Loucy (cell line): ENCODE measurements around the gene RRAS.

Experiments used
- H2AFZ ChIP-seq: fragments of 200-600 bp; sonication (generic); 2 replicates; pipeline ENCODE4 v1.6.0; 2016; ENCODE audit warnings: antibody characterized with exemption, mild to moderate bottlenecking, low read length, moderate library complexity
- H3F3A ChIP-seq: fragments of 200-600 bp; 2 replicates; pipeline ENCODE4 v1.6.0; 2016; ENCODE audit warnings: antibody characterized with exemption, low read depth, mild to moderate bottlenecking
- H3K27me3 ChIP-seq: fragments of 200-600 bp; sonication (generic); 2 replicates; pipeline ENCODE4 v1.6.1; 2014; ENCODE audit warnings: low read length, mild to moderate bottlenecking; ENCODE audit not compliant: insufficient read depth, poor library complexity, severe bottlenecking
- H3K36me3 ChIP-seq: fragments of 200-600 bp; sonication (generic); 2 replicates; pipeline ENCODE4 v1.6.1; 2016; ENCODE audit warnings: low read length; ENCODE audit not compliant: insufficient read depth
- H3K4me1 ChIP-seq: fragments of 200-600 bp; sonication (generic); 2 replicates; pipeline ENCODE4 v1.5.1; 2014; ENCODE audit warnings: low read length, mild to moderate bottlenecking; ENCODE audit not compliant: insufficient read depth, poor library complexity, severe bottlenecking
- H3K4me2 ChIP-seq: fragments of 200-600 bp; sonication (generic); 2 replicates; pipeline ENCODE4 v1.6.0; 2014; ENCODE audit warnings: antibody characterized with exemption, low read length, low read depth, mild to moderate bottlenecking; ENCODE audit not compliant: poor library complexity, severe bottlenecking
- H3K4me3 ChIP-seq: fragments of 200-600 bp; sonication (generic); 2 replicates; pipeline ENCODE4 v1.5.1; 2014; ENCODE audit warnings: low read length, mild to moderate bottlenecking, mixed read lengths; ENCODE audit not compliant: poor library complexity, severe bottlenecking
- H3K79me2 ChIP-seq: fragments of 200-600 bp; sonication (generic); 2 replicates; pipeline ENCODE4 v1.6.1; 2014; ENCODE audit warnings: low read length; ENCODE audit not compliant: insufficient read depth
- H3K9ac ChIP-seq: fragments of 200-600 bp; sonication (generic); 2 replicates; pipeline ENCODE4 v1.6.0; 2014; ENCODE audit warnings: mild to moderate bottlenecking, low read depth, low read length, moderate library complexity; ENCODE audit not compliant: poor library complexity, severe bottlenecking
- H3K9me2 ChIP-seq: fragments of 200-600 bp; sonication (generic); replicated peaks from 2 replicates; pipeline ENCODE4 v1.6.1; 2016; ENCODE audit warnings: low read depth, low read length, mixed read lengths
- H3K9me3 ChIP-seq: fragments of 200-600 bp; sonication (generic); 2 replicates; pipeline ENCODE4 v1.6.1; 2014; ENCODE audit warnings: mild to moderate bottlenecking, antibody characterized with exemption, low read length, low read depth; ENCODE audit not compliant: insufficient read depth
- H4K20me1 ChIP-seq: fragments of 200-600 bp; sonication (generic); 2 replicates; pipeline ENCODE4 v1.6.0; 2014; ENCODE audit warnings: antibody characterized with exemption, low read length, mild to moderate bottlenecking; ENCODE audit not compliant: insufficient read depth, poor library complexity, severe bottlenecking
- CTCF ChIP-seq: fragments of 200-600 bp; sonication (generic); conservative IDR thresholded peaks from 2 replicates; pipeline ENCODE4 v1.5.1; 2014; ENCODE audit warnings: mild to moderate bottlenecking, antibody characterized with exemption, low read length
- EZH2phosphoT487 ChIP-seq: fragments of 200-600 bp; IDR thresholded peaks from 2 replicates; pipeline ENCODE4 v1.6.1; 2018; ENCODE audit warnings: antibody characterized with exemption, mild to moderate bottlenecking, moderate library complexity, borderline replicate concordance

The RRAS gene

GRCh38 chr19:49591731-49592485 is 48.0 kb downstream of the RRAS start:
- H3K4me3 ChIP-seq: peak overlapping the region; percentile 91
- peaks cover 22% of the 10 kb centered on the region; the same call in 1 of the 2 replicates for H3K36me3 ChIP-seq
- peak overlapping the region; percentile 99 for H3K9ac ChIP-seq
- TF ChIP-seq CTCF (no peak), EZH2phosphoT487 (no peak)
- H2AFZ ChIP-seq: peak overlapping the region; percentile 24; the same call in 1 of the 2 replicates
- H3F3A ChIP-seq: peaks cover 14% of the 10 kb centered on the region; the same call in 1 of the 2 replicates
- peaks cover 48% of the 10 kb centered on the region for H3K79me2 ChIP-seq
- peaks cover 20% of the 10 kb centered on the region for H3K4me1 ChIP-seq
- H3K9me3 ChIP-seq: no peaks in the 10 kb centered on the region
- H3K27me3 ChIP-seq: peaks cover 5% of the 10 kb centered on the region
- H4K20me1 ChIP-seq: peaks cover 49% of the 10 kb centered on the region
- peak overlapping the region; percentile 77 for H3K4me2 ChIP-seq
- H3K9me2 ChIP-seq: no peaks in the 10 kb centered on the region

GRCh38 chr19:49590971-49591730 is 48.8 kb downstream of the RRAS start, which contains the start of gene PRR12:
PRR12 (plus strand) TSS chr19:49591182; CDS start chr19:49591655, 473 bp downstream.
- peak within 1 kb of the TSS; percentile 75 for H2AFZ ChIP-seq
- H3K79me2 ChIP-seq: peaks cover 44% of the 10 kb centered on the region
- H3K4me3 ChIP-seq: peak within 1 kb of the TSS; percentile 91
- peaks cover 5% of the 10 kb centered on the region for H3K27me3 ChIP-seq
- H3K9ac ChIP-seq: peak within 1 kb of the TSS; percentile 99
- H3K36me3 ChIP-seq: peaks cover 18% of the 10 kb centered on the region; the same call in 1 of the 2 replicates
- H3K4me1 ChIP-seq: peaks cover 20% of the 10 kb centered on the region
- H3K9me3 ChIP-seq: no peaks in the 10 kb centered on the region
- H3K4me2 ChIP-seq: peak within 1 kb of the TSS; percentile 94
- H3F3A ChIP-seq: peaks cover 14% of the 10 kb centered on the region; the same call in 1 of the 2 replicates
- H3K9me2 ChIP-seq: no peaks in the 10 kb centered on the region
- H4K20me1 ChIP-seq: peaks cover 42% of the 10 kb centered on the region
- no peak for TF ChIP-seq CTCF
- TF ChIP-seq EZH2phosphoT487: no peak

GRCh38 chr19:49590071-49590970 is 49.6 kb downstream of the RRAS start:
- Histone ChIP-seq H3K4me1 (peaks cover 20% of the 10 kb centered on the region), H3K4me3 (peak overlapping the region; percentile 91), H4K20me1 (peaks cover 34% of the 10 kb centered on the region), H3K27me3 (peaks cover 5% of the 10 kb centered on the region), H3K9me3 (no peaks in the 10 kb centered on the region), H3K79me2 (peaks cover 38% of the 10 kb centered on the region), H3K4me2 (peak overlapping the region; percentile 94), H3K9ac (peak overlapping the region; percentile 99), H3F3A (peaks cover 14% of the 10 kb centered on the region; the same call in 1 of the 2 replicates), H3K36me3 (peaks cover 10% of the 10 kb centered on the region; the same call in 1 of the 2 replicates), H3K9me2 (no peaks in the 10 kb centered on the region), H2AFZ (peak overlapping the region; percentile 75)
- TF ChIP-seq EZH2phosphoT487: no peak
- peak; percentile 27; the same call in 1 of the 2 replicates for TF ChIP-seq CTCF
